Body of pancreas (tissue), 4 donors: ENCODE measurements around the gene CDKAL1.

Experiments used
- CTCF ChIP-seq, 7 experiments: fragments of 450-650 bp in 4 of 7; fragments of 200-600 bp in 3 of 7; sonication (generic) in 3 of 7; IDR thresholded peaks; one replicate each; pipeline ENCODE4 v1.5.1; 2016 to 2019; ENCODE audit warnings: antibody characterized with exemption in 7 of 7
- POLR2A ChIP-seq, 3 donors: fragments of 450-650 bp; IDR thresholded peaks; one replicate each; pipeline ENCODE4 v1.6.1; 2016; ENCODE audit warnings: antibody characterized with exemption in 3 of 3, mild to moderate bottlenecking in 2 of 3

GRCh38 chr6:20946890-20947289 lies 412.6 kb downstream of the CDKAL1 start:
- TF ChIP-seq CTCF (IDR thresholded peaks at IDR 0.05), result no peak
- no peak for TF ChIP-seq POLR2A (IDR thresholded peaks at IDR 0.05)
